K562 (cell line): Measurements from ENCODE around the gene AFG1L. TPM values are rescaled to one million over a fixed set of nuclear protein-coding genes. Genes with fewer than 3 reads are reported as not detected.

Experiments
- ATAC-seq: fragments of 200-7000 bp; cut with Tn5 transposase; 3 replicates; pipeline ENCODE4 v1.9.1; 2020; ENCODE audit warnings: moderate library complexity
- BruUV-seq: library from RNA; stranded (reverse); fragments of 400-500 nt; replicated peaks from 2 replicates; lab custom pipeline; 2021; lab: Mats Ljungman, UMichigan
- CTCF ChIA-PET: fragments of 300-600 bp; formaldehyde crosslinking; extraction: SDS; loops from one replicate; lab custom pipeline; 2021; ENCODE audit warnings: low intra/inter-chr PET ratio; lab: Yijun Ruan, JAX
- POLR2A ChIA-PET: fragments of 300-600, 350-650 bp; sonication (Branson Sonifier 250); formaldehyde crosslinking; extraction: SDS; loops from one replicate; lab custom pipeline; 2021; ENCODE audit warnings: antibody characterized with exemption, inconsistent platforms; lab: Yijun Ruan, JAX
- DNase-seq, 4 experiments: peaks; one replicate each; pipeline versions ENCODE4 v3.0.0 to v3.0.0-alpha.2; 2011 to 2018; ENCODE audit warnings: low spot score in 3 of 4, mixed read lengths in 3 of 4; ENCODE audit errors: extremely low read depth in 1 of 4
- FAIRE-seq: peaks from 2 replicates; lab custom pipeline; 2011; peaks lifted over from hg19 to GRCh38; lab: Jason Lieb, UNC
- H2AFZ ChIP-seq: 2 replicates; pipeline ENCODE4 v1.6.0; 2011; ENCODE audit warnings: low read depth, low read length, control low read depth, inconsistent platforms
- H3K27ac ChIP-seq: fragments of 200-600 bp; 3 replicates; pipeline ENCODE4 v1.8.0; 2011; ENCODE audit warnings: low read depth, mild to moderate bottlenecking, control low read depth, inconsistent platforms, low read length, moderate library complexity, mixed read lengths; ENCODE audit errors: extremely low read depth
- H3K27me3 ChIP-seq, 2 experiments: fragments of 300-600 bp in 1 of 2; 2 replicates in 1 of 2; 3 replicates in 1 of 2; pipeline versions ENCODE4 v1.6.0 to v1.8.0; 2011; ENCODE audit warnings: inconsistent platforms in 2 of 2, low read length in 2 of 2, mild to moderate bottlenecking in 1 of 2, mixed read lengths in 1 of 2, moderate library complexity in 1 of 2; ENCODE audit not compliant: control insufficient read depth in 2 of 2, insufficient read depth in 2 of 2
- H3K36me3 ChIP-seq: fragments of 300-600 bp; 3 replicates; pipeline ENCODE4 v1.8.0; 2011; ENCODE audit warnings: mild to moderate bottlenecking, low read length, inconsistent platforms; ENCODE audit not compliant: control insufficient read depth, insufficient read depth
- H3K4me1 ChIP-seq, 2 experiments: fragments of 200-600 bp in 1 of 2; replicated peaks in 1 of 2; 2 replicates in 1 of 2; 3 replicates in 1 of 2; pipeline versions ENCODE4 v1.5.1 to v1.8.0; 2011; ENCODE audit warnings: inconsistent platforms in 2 of 2, low read length in 2 of 2, mild to moderate bottlenecking in 1 of 2, mixed read lengths in 1 of 2, moderate library complexity in 1 of 2; ENCODE audit not compliant: control insufficient read depth in 2 of 2, insufficient read depth in 2 of 2
- H3K4me2 ChIP-seq: 2 replicates; pipeline ENCODE4 v1.6.1; 2011; ENCODE audit warnings: low read length, control low read depth, inconsistent platforms, mixed read lengths; ENCODE audit not compliant: insufficient read depth
- H3K4me3 ChIP-seq: fragments of 200-600 bp; sonication (generic), shearing (Covaris generic); 2 replicates; pipeline ENCODE4 v1.5.1; 2016; ENCODE audit warnings: control low read depth, inconsistent platforms
- H3K79me2 ChIP-seq: fragments of 200-600 bp; 3 replicates; pipeline ENCODE4 v1.8.0; 2011; ENCODE audit warnings: low read length, inconsistent platforms; ENCODE audit not compliant: control insufficient read depth, insufficient read depth
- H3K9ac ChIP-seq, 2 experiments: 2 replicates each; pipeline versions ENCODE4 v1.6.0 to v1.6.1; 2011; ENCODE audit warnings: low read depth in 2 of 2, low read length in 2 of 2, control low read depth in 1 of 2, inconsistent platforms in 1 of 2, mild to moderate bottlenecking in 1 of 2, mixed read lengths in 1 of 2; ENCODE audit not compliant: insufficient read depth in 1 of 2
- H3K9me1 ChIP-seq: one replicate; pipeline ENCODE4 v1.6.0; 2011; ENCODE audit warnings: inconsistent platforms, mild to moderate bottlenecking, low read length, moderate library complexity; ENCODE audit not compliant: control insufficient read depth, insufficient read depth
- H3K9me3 ChIP-seq: replicated peaks from 2 replicates; pipeline ENCODE4 v1.5.1; 2011; ENCODE audit warnings: low read depth, low read length, inconsistent platforms; ENCODE audit not compliant: control insufficient read depth, insufficient read depth
- H4K20me1 ChIP-seq: replicated peaks from 2 replicates; pipeline ENCODE4 v1.6.1; 2011; ENCODE audit warnings: low read length, inconsistent platforms, mixed read lengths; ENCODE audit not compliant: control insufficient read depth, insufficient read depth
- AFF1 ChIP-seq, 2 experiments: fragments of 450-650 bp; IDR thresholded peaks; 2 replicates each; pipeline ENCODE4 v1.6.1; 2018; ENCODE audit warnings: mild to moderate bottlenecking in 2 of 2, low read depth in 1 of 2; ENCODE audit not compliant: partially characterized antibody in 2 of 2
- ATF1 ChIP-seq, 2 experiments: fragments of 450-650 bp in 1 of 2; IDR thresholded peaks; 2 replicates each; pipeline ENCODE4 v1.6.1; 2016; ENCODE audit warnings: missing compliant biosample characterization in 1 of 2, missing genetic modification characterization in 1 of 2
- CSDE1 ChIP-seq, 2 experiments: fragments of 450-650 bp; IDR thresholded peaks; 2 replicates each; pipeline ENCODE4 v1.6.1; 2016; ENCODE audit warnings: mild to moderate bottlenecking in 1 of 2
- ERF ChIP-seq: fragments of 450-650 bp; formaldehyde crosslinking; IDR thresholded peaks from 2 replicates; pipeline ENCODE4 v1.4.0; 2020; ENCODE audit warnings: mild to moderate bottlenecking, mixed read lengths
- ETV6 ChIP-seq, 3 experiments: fragments of 150-350 bp in 1 of 3; sonication (generic) in 1 of 3; formaldehyde crosslinking in 1 of 3; IDR thresholded peaks; 2 replicates each; pipeline versions ENCODE4 v1.6.1 to v1.8.0; 2014 to 2022; ENCODE audit warnings: borderline replicate concordance in 2 of 3, low read depth in 2 of 3, antibody characterized with exemption in 1 of 3, low read length in 1 of 3, mild to moderate bottlenecking in 1 of 3, missing genetic modification reagents in 1 of 3
- HMGN3 ChIP-seq: IDR thresholded peaks from 2 replicates; pipeline ENCODE4 v1.6.1; 2011; ENCODE audit warnings: borderline replicate concordance, low read depth, mild to moderate bottlenecking, mixed read lengths, low read length; ENCODE audit not compliant: insufficient read length; ENCODE audit errors: extremely low read depth
- LEF1 ChIP-seq: fragments of 450-650 bp; IDR thresholded peaks from 2 replicates; pipeline ENCODE4 v1.6.1; 2016; ENCODE audit warnings: mild to moderate bottlenecking
- MEF2D ChIP-seq: conservative IDR thresholded peaks from 2 replicates; pipeline ENCODE4 v1.6.1; 2016; ENCODE audit warnings: low read depth, missing genetic modification characterization, missing compliant biosample characterization
- NR3C1 ChIP-seq: sonication (generic); formaldehyde crosslinking; IDR thresholded peaks from 2 replicates; pipeline ENCODE4 v1.8.1; 2022; ENCODE audit warnings: missing genetic modification reagents
- PCBP2 ChIP-seq: fragments of 200-400 bp; formaldehyde crosslinking; IDR thresholded peaks from 2 replicates; pipeline ENCODE4 v1.6.1; 2018; ENCODE audit warnings: low read length, low read depth, mild to moderate bottlenecking, moderate library complexity; ENCODE audit not compliant: poor library complexity, severe bottlenecking
- PPARD ChIP-seq: fragments of 250-450 bp; sonication (Bioruptor Pico); IDR thresholded peaks from 2 replicates; pipeline ENCODE4 v1.8.0; 2022; ENCODE audit warnings: inconsistent platforms, mild to moderate bottlenecking, moderate library complexity
- SREBF2 ChIP-seq: sonication (generic); formaldehyde crosslinking; IDR thresholded peaks from 2 replicates; pipeline ENCODE4 v1.4.0; 2020; ENCODE audit warnings: mild to moderate bottlenecking, missing genetic modification reagents
- SUPT5H ChIP-seq: fragments of 450-650 bp; IDR thresholded peaks from 2 replicates; pipeline ENCODE4 v1.6.1; 2016
- ZKSCAN1 ChIP-seq: fragments of 150-350 bp; IDR thresholded peaks from 2 replicates; pipeline ENCODE4 v1.6.1; 2016; ENCODE audit warnings: low read depth, low read length
- ZNF174 ChIP-seq: fragments of 250-450 bp; sonication (Bioruptor Pico); IDR thresholded peaks from 2 replicates; pipeline ENCODE4 v1.4.0; 2020; ENCODE audit warnings: mild to moderate bottlenecking
- ZNF561 ChIP-seq: fragments of 450-650 bp; formaldehyde crosslinking; conservative IDR thresholded peaks from 2 replicates; pipeline ENCODE4 v1.4.0; 2020; ENCODE audit warnings: mild to moderate bottlenecking, moderate library complexity
- ZNF57 ChIP-seq: fragments of 450-650 bp; formaldehyde crosslinking; IDR thresholded peaks from 2 replicates; pipeline ENCODE4 v1.4.0; 2020; ENCODE audit warnings: mild to moderate bottlenecking, moderate library complexity
- ZNF655 ChIP-seq: fragments of 250-450 bp; sonication (Bioruptor Pico); IDR thresholded peaks from 2 replicates; pipeline ENCODE4 v1.5.0; 2021
- WGBS: fragments of 100-300 bp; shearing (Covaris generic); methylation state at CpG from one replicate; pipeline ENCODE4 v1.1.6; 2016; ENCODE audit warnings: low coverage, mixed read lengths; ENCODE audit not compliant: insufficient coverage; ENCODE audit errors: missing lambda C conversion rate; 5-methylcytosine and 5-hydroxymethylcytosine counted together
- in situ Hi-C: fragments of 300-500 bp; cut with MboI; formaldehyde crosslinking; loops from 4 replicates; pipeline ENCODE4 v1.15.0; 2018; ENCODE audit warnings: inconsistent platforms, mixed read lengths
- intact Hi-C: fragments of 100-400 bp; cut with micrococcal nuclease; formaldehyde crosslinking; loops from 2 replicates; pipeline ENCODE4 v1.14.2; 2022
- polyA plus RNA-seq, 8 experiments: library from polyadenylated mRNA; depleted of rRNA in 4 of 8; stranded (reverse) in 5 of 8; unstranded in 3 of 8; fragments of >200 nt; fragmentation: Nextera tagmentation in 2 of 8; fragmentation: Illumina TruSeq in 1 of 8; extraction: Ambion mirVana in 2 of 8; extraction: Trizol in 1 of 8; gene quantifications; 2 replicates each; pipeline versions ENCODE4 v1.2.1 to v1.2.3, GENCODE V29; 2011 to 2014; ENCODE audit warnings: inconsistent platforms in 1 of 8, missing spikeins in 1 of 8
- total RNA-seq, 7 experiments: library from RNA; depleted of rRNA in 6 of 7; stranded (reverse); fragments of >200 nt in 6 of 7; fragmentation: Illumina TruSeq in 2 of 7; extraction: Trizol in 2 of 7; gene quantifications; 2 replicates each; pipeline versions ENCODE4 v1.2.1 to v1.2.3, GENCODE V29; 2011 to 2021; ENCODE audit warnings: low replicate concordance in 1 of 7

AFG1L gene
- total and polyA plus RNA-seq, 9 of the 15 experiments (the other 6 are each of a cell fraction or from before 2014, with no cell fraction given) = 2.2 to 15.5 (median 5.8) TPM

DNA sequence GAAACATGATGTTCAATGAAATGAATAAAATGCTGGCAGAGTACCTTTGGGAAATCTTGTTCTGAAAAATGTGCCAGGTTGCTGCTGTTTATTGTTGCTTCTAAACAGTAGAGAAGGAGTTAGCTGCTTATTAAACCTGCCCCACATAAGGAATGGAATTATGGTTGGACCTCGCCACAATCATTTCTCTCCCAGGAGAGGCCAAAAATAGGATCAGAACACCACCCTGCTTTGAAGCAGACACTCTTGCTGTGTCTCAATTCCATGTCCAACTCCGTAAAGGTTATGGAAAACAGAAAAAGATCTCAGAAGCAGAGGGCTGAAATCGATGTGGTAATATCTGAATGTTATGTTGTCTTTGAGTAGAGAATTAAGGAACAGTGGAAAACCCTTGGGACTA lies 27.9 kb downstream of the AFG1L start:
- Histone ChIP-seq H3K9me3 (no peaks in the 10 kb centered on the region), H3K27ac (no peak overlapping the region), H3K79me2 (no peaks in the 10 kb centered on the region), H3K9ac (no peak overlapping the region), H3K36me3 (peaks cover 23% of the 10 kb centered on the region; the same call in 2 of the 3 replicates), H3K9me1 (no peaks in the 10 kb centered on the region), H3K27me3 (no peaks in the 10 kb centered on the region), H3K4me3 (no peak overlapping the region), H3K4me2 (no peak overlapping the region), H4K20me1 (no peaks in the 10 kb centered on the region), H2AFZ (no peak overlapping the region), H3K4me1 (no peaks in the 10 kb centered on the region)
- BruUV-seq = no TSS peak
- 62% methylated on average over 3 of the region's 3 CpGs for WGBS
- DNase-seq = no peak
- no peak for TF ChIP-seq PCBP2
- no peak for TF ChIP-seq HMGN3
- TF ChIP-seq ETV6 (IDR thresholded peaks at IDR 0.05; ENCODE audit: borderline replicate concordance in 1 of 2, low read depth in 2 of 2, low read length in 1 of 2) = no peak
- no peak for TF ChIP-seq ETV6 (CRISPR knock-in tag; IDR thresholded peaks at IDR 0.05; ENCODE audit: borderline replicate concordance)
- TF ChIP-seq ATF1 (CRISPR knock-in tag; IDR thresholded peaks at IDR 0.05) = no peak
- no peak for TF ChIP-seq ATF1 (tag; IDR thresholded peaks at IDR 0.05)
- no peak for TF ChIP-seq ZNF561
- TF ChIP-seq CSDE1 (IDR thresholded peaks at IDR 0.05) = no peak
- no peak for TF ChIP-seq ZNF655 (CRISPR knock-in tag)
- TF ChIP-seq MEF2D = no peak
- TF ChIP-seq PPARD (CRISPR knock-in tag) = no peak
- no peak for TF ChIP-seq ZNF57 (CRISPR knock-in tag)
- TF ChIP-seq ERF = no peak
- no peak for TF ChIP-seq SREBF2
- no peak for TF ChIP-seq AFF1 (IDR thresholded peaks at IDR 0.05; ENCODE audit: low read depth in 1 of 2, partially characterized antibody in 2 of 2)
- no peak for TF ChIP-seq ZNF174 (CRISPR knock-in tag)
- TF ChIP-seq SUPT5H = no peak
- no peak for TF ChIP-seq NR3C1 (CRISPR knock-in tag)
- no peak for TF ChIP-seq ZKSCAN1
- no peak for TF ChIP-seq LEF1
- FAIRE-seq = no peak
- ChIA-PET CTCF (no interaction called here), POLR2A (interaction anchor here (0.8 to 1.3 kb wide), 2 partner anchors 18 to 28 kb away, joined by 3 to 5 read pairs; partner anchors contain the start of gene AFG1L)
- intact Hi-C loops (no loop called here), in situ Hi-C loops (no loop called here)
- no peak for ATAC-seq
